IMR-90 (cell line): ENCODE data around the gene LRRC55. TPM values are rescaled to one million over a fixed set of nuclear protein-coding genes. Genes with fewer than 3 reads are reported as not detected.

ENCODE experiments used
- ATAC-seq: fragments of 200-7000 bp; cut with Tn5 transposase; 2 replicates; pipeline ENCODE4 v1.9.1; 2020; ENCODE audit warnings: low read depth, mild to moderate bottlenecking, moderate library complexity
- BruUV-seq: library from RNA; stranded (reverse); fragments of 400-500 nt; replicated peaks from 2 replicates; lab custom pipeline; 2021; lab: Mats Ljungman, UMichigan
- CTCF ChIA-PET: fragments of 300-600 bp; formaldehyde crosslinking; extraction: SDS; loops from one replicate; lab custom pipeline; 2021; ENCODE audit warnings: antibody characterized with exemption; lab: Yijun Ruan, JAX
- POLR2A ChIA-PET: fragments of 300-600 bp; sonication (Branson Sonifier 250); formaldehyde crosslinking; loops from one replicate; lab custom pipeline; 2022; ENCODE audit warnings: antibody characterized with exemption; ENCODE audit not compliant: unreplicated experiment; lab: Charles Lee
- DNase-seq: peaks from one replicate; pipeline ENCODE4 v3.0.0; 2013
- H2AFZ ChIP-seq: replicated peaks from 2 replicates; pipeline ENCODE3; 2013; ENCODE audit warnings: low read length, mild to moderate bottlenecking; ENCODE audit not compliant: poor library complexity
- H2AK5ac ChIP-seq: 2 replicates; pipeline ENCODE4 v1.6.1; 2013; ENCODE audit warnings: low read depth, low read length, inconsistent platforms
- H2AK9ac ChIP-seq: replicated peaks from 2 replicates; pipeline ENCODE3; 2013; ENCODE audit warnings: mild to moderate bottlenecking, low read depth, low read length, moderate library complexity; ENCODE audit not compliant: poor library complexity
- H2BK120ac ChIP-seq: 2 replicates; pipeline ENCODE4 v1.6.1; 2013; ENCODE audit warnings: low read depth, low read length, inconsistent platforms
- H2BK15ac ChIP-seq: 3 replicates; pipeline ENCODE4 v1.6.1; 2013; ENCODE audit warnings: low read depth, low read length, inconsistent platforms
- H2BK20ac ChIP-seq: 2 replicates; pipeline ENCODE4 v1.6.1; 2013; ENCODE audit warnings: low read depth, mild to moderate bottlenecking, inconsistent platforms, low read length, moderate library complexity
- H2BK5ac ChIP-seq: 2 replicates; pipeline ENCODE4 v1.6.1; 2013; ENCODE audit warnings: mild to moderate bottlenecking, low read depth, low read length, inconsistent platforms; ENCODE audit not compliant: poor library complexity, severe bottlenecking
- H3K14ac ChIP-seq: replicated peaks from 2 replicates; pipeline ENCODE4 v1.6.1; 2013; ENCODE audit warnings: low read depth, low read length, inconsistent platforms
- H3K18ac ChIP-seq: 2 replicates; pipeline ENCODE4 v1.6.1; 2013; ENCODE audit warnings: low read depth, low read length, control low read depth
- H3K23ac ChIP-seq: 2 replicates; pipeline ENCODE4 v1.6.1; 2013; ENCODE audit warnings: low read depth, low read length, inconsistent platforms
- H3K27ac ChIP-seq: 2 replicates; pipeline ENCODE4 v1.5.1; 2013; ENCODE audit warnings: mild to moderate bottlenecking, control low read depth, low read length; ENCODE audit not compliant: insufficient read depth
- H3K27me3 ChIP-seq: 2 replicates; pipeline ENCODE4 v1.6.1; 2013; ENCODE audit warnings: low read length; ENCODE audit not compliant: control insufficient read depth, insufficient read depth
- H3K36me3 ChIP-seq: 2 replicates; pipeline ENCODE4 v1.6.1; 2013; ENCODE audit warnings: low read length, mixed read lengths; ENCODE audit not compliant: control insufficient read depth, insufficient read depth
- H3K4ac ChIP-seq: 2 replicates; pipeline ENCODE4 v1.6.1; 2013; ENCODE audit warnings: low read depth, low read length, inconsistent platforms
- H3K4me1 ChIP-seq: 2 replicates; pipeline ENCODE4 v1.6.1; 2013; ENCODE audit warnings: low read length, mixed read lengths; ENCODE audit not compliant: control insufficient read depth, insufficient read depth
- H3K4me2 ChIP-seq: 2 replicates; pipeline ENCODE4 v1.6.1; 2013; ENCODE audit warnings: low read depth, mild to moderate bottlenecking, control low read depth, low read length, moderate library complexity
- H3K4me3 ChIP-seq: 2 replicates; pipeline ENCODE4 v1.5.1; 2013; ENCODE audit warnings: low read depth, mild to moderate bottlenecking, control low read depth, low read length, moderate library complexity; ENCODE audit not compliant: insufficient read depth
- H3K56ac ChIP-seq: 2 replicates; pipeline ENCODE4 v1.6.1; 2013; ENCODE audit warnings: low read length, inconsistent platforms; ENCODE audit not compliant: insufficient read depth; ENCODE audit errors: extremely low read depth
- H3K79me1 ChIP-seq, 2 experiments: 2 replicates each; pipeline ENCODE4 v1.6.1; 2013; ENCODE audit warnings: low read length in 2 of 2, inconsistent platforms in 1 of 2, low read depth in 1 of 2
- H3K9ac ChIP-seq: 2 replicates; pipeline ENCODE4 v1.6.1; 2013; ENCODE audit warnings: low read depth, low read length, control low read depth
- H3K9me1 ChIP-seq: 2 replicates; pipeline ENCODE4 v1.6.1; 2013; ENCODE audit warnings: low read length, inconsistent platforms; ENCODE audit not compliant: insufficient read depth
- H3K9me3 ChIP-seq: 2 replicates; pipeline ENCODE4 v1.6.1; 2013; ENCODE audit warnings: low read length; ENCODE audit not compliant: control insufficient read depth, insufficient read depth
- H4K20me1 ChIP-seq: 2 replicates; pipeline ENCODE4 v1.6.1; 2013; ENCODE audit warnings: low read length, inconsistent platforms; ENCODE audit not compliant: insufficient read depth
- H4K5ac ChIP-seq: 2 replicates; pipeline ENCODE4 v1.6.1; 2013; ENCODE audit warnings: mild to moderate bottlenecking, low read depth, low read length, control low read depth
- H4K8ac ChIP-seq, 2 experiments: 2 replicates each; pipeline ENCODE4 v1.6.1; 2013; ENCODE audit warnings: low read depth in 2 of 2, low read length in 2 of 2, control low read depth in 1 of 2, inconsistent platforms in 1 of 2
- H4K91ac ChIP-seq: 2 replicates; pipeline ENCODE4 v1.6.1; 2013; ENCODE audit warnings: low read depth, low read length, inconsistent platforms; ENCODE audit not compliant: insufficient read depth
- BHLHE40 ChIP-seq: fragments of 150-350 bp; IDR thresholded peaks from 2 replicates; pipeline ENCODE4 v1.6.1; 2016; ENCODE audit warnings: mild to moderate bottlenecking, low read depth, low read length
- CEBPB ChIP-seq: IDR thresholded peaks from 2 replicates; pipeline ENCODE4 v1.6.1; 2012; ENCODE audit warnings: low read depth, low read length, improper control_type of control experiment
- CHD1 ChIP-seq: IDR thresholded peaks from 2 replicates; pipeline ENCODE4 v1.6.1; 2012; ENCODE audit warnings: low read depth, low read length, improper control_type of control experiment
- FOS ChIP-seq: fragments of 150-350 bp; IDR thresholded peaks from 2 replicates; pipeline ENCODE4 v1.6.1; 2016; ENCODE audit warnings: low read depth, low read length
- MAFK ChIP-seq: IDR thresholded peaks from 2 replicates; pipeline ENCODE4 v1.6.1; 2012; ENCODE audit warnings: low read depth, low read length, improper control_type of control experiment
- MAZ ChIP-seq: IDR thresholded peaks from 2 replicates; pipeline ENCODE4 v1.6.1; 2012; ENCODE audit warnings: low read depth, mild to moderate bottlenecking, low read length, improper control_type of control experiment, moderate library complexity, borderline replicate concordance
- MXI1 ChIP-seq: IDR thresholded peaks from 2 replicates; pipeline ENCODE4 v1.6.1; 2012; ENCODE audit warnings: low read depth, mild to moderate bottlenecking, low read length, moderate library complexity, borderline replicate concordance
- NFE2L2 ChIP-seq: fragments of 150-350 bp; IDR thresholded peaks from 2 replicates; pipeline ENCODE4 v1.6.1; 2016; ENCODE audit warnings: low read depth, mild to moderate bottlenecking, low read length
- POLR2A ChIP-seq: IDR thresholded peaks from 2 replicates; pipeline ENCODE4 v1.6.1; 2012; ENCODE audit warnings: mild to moderate bottlenecking, low read depth, low read length
- RAD21 ChIP-seq: IDR thresholded peaks from 2 replicates; pipeline ENCODE4 v1.6.1; 2012; ENCODE audit warnings: low read length, improper control_type of control experiment
- RCOR1 ChIP-seq: IDR thresholded peaks from 2 replicates; pipeline ENCODE4 v1.6.1; 2012; ENCODE audit warnings: mild to moderate bottlenecking, low read length, improper control_type of control experiment; ENCODE audit not compliant: insufficient replicate concordance
- RFX5 ChIP-seq: IDR thresholded peaks from 2 replicates; pipeline ENCODE4 v1.8.0; 2012; ENCODE audit warnings: low read depth, mild to moderate bottlenecking, low read length, moderate library complexity
- SMC3 ChIP-seq: fragments of 150-350 bp; IDR thresholded peaks from 2 replicates; pipeline ENCODE4 v1.6.1; 2016; ENCODE audit warnings: low read depth, mild to moderate bottlenecking, antibody characterized with exemption, low read length, moderate library complexity
- WGBS, 2 experiments: methylation state at CpG; one replicate each; pipeline versions ENCODE4 v1.1.5 to v1.1.7; 2013; ENCODE audit warnings: missing lambda C conversion rate in 2 of 2; ENCODE audit not compliant: insufficient read length in 1 of 2; ENCODE audit errors: extremely low coverage in 2 of 2; 5-methylcytosine and 5-hydroxymethylcytosine counted together
- dilution Hi-C: fragments of 300-500 bp; cut with HindIII; formaldehyde crosslinking; loops from one replicate; pipeline ENCODE4 v1.14.3; 2018; ENCODE audit warnings: low sequenced_read_pairs; ENCODE audit not compliant: unreplicated experiment
- in situ Hi-C: fragments of 300-500 bp; cut with MboI; formaldehyde crosslinking; loops from 3 replicates; pipeline ENCODE4 v1.14.3; 2019; ENCODE audit warnings: low sequenced_read_pairs, inconsistent platforms, mixed read lengths
- intact Hi-C: fragments of 100-400 bp; cut with micrococcal nuclease; formaldehyde crosslinking; loops from 2 replicates; pipeline ENCODE4 v1.10.0; 2022
- polyA plus RNA-seq, 3 experiments: library from polyadenylated mRNA; depleted of rRNA; stranded (reverse); fragments of >200 nt; gene quantifications; 2 replicates each; pipeline ENCODE4 v1.2.3, GENCODE V29; 2012; ENCODE audit warnings: low replicate concordance in 1 of 3
- total RNA-seq: library from RNA; depleted of rRNA; stranded (reverse); fragments of >200 nt; gene quantifications from 2 replicates; pipeline ENCODE4 v1.2.3, GENCODE V29; 2012
- TF ChIP-seq, protein P1 (sequence below): fragments of 150-350 bp; IDR thresholded peaks from 2 replicates; pipeline ENCODE4 v1.6.1; 2017; ENCODE audit warnings: mild to moderate bottlenecking, antibody characterized with exemption, low read length, low read depth
- TF ChIP-seq, protein P2 (sequence below): conservative IDR thresholded peaks from 2 replicates; pipeline ENCODE4 v1.5.1; 2012; ENCODE audit warnings: mild to moderate bottlenecking, low read depth, low read length, improper control_type of control experiment
- TF ChIP-seq, protein P3 (sequence below): fragments of 150-350 bp; IDR thresholded peaks from 2 replicates; pipeline ENCODE4 v1.6.1; 2016; ENCODE audit warnings: low read depth, mild to moderate bottlenecking, low read length, moderate library complexity, borderline replicate concordance

LRRC55 gene
- total and polyA plus RNA-seq, 2 of the 4 experiments (the other 2 are of a cell fraction): not detected

DNA sequence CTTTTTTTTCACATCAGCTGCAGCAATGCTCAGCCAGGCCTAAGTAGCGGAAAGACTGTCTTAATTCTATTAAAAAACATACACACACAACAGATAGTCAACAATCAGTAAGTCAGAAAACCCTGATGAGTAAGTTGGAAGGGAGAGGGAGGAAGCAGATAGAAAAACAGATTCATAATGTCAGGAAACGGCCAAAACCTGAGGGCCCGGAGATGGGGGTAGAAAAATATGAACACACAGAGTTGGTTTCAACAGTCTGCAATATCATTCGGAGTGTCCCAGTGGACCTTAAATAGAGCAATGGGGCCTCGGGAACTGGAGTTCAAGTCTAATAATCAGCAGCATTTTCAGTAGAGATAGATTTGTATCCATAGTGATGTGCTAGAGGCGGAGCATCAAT, 14.8 kb downstream of the LRRC55 start:
- no peak overlapping the region for H4K91ac ChIP-seq
- no peak overlapping the region for H4K5ac ChIP-seq
- H3K9ac ChIP-seq: no peak overlapping the region
- no peak overlapping the region for H3K4me3 ChIP-seq
- no peak overlapping the region for H2BK15ac ChIP-seq
- 82% methylated on average over 3 of the region's 6 CpGs; no CpG with 5 or more reads in 1 of the 2 experiments for WGBS, 2 experiments
- in situ Hi-C loops: no loop called here
- intact Hi-C loops: no loop called here
- no peak overlapping the region for H3K18ac ChIP-seq
- no peak overlapping the region for H4K8ac ChIP-seq
- H3K36me3 ChIP-seq: no peaks in the 10 kb centered on the region
- no TSS peak for BruUV-seq
- no peaks in the 10 kb centered on the region for H3K4me1 ChIP-seq
- H3K27me3 ChIP-seq: peaks cover 10% of the 10 kb centered on the region
- H2BK120ac ChIP-seq: no peak overlapping the region
- no peak for TF ChIP-seq MXI1
- TF ChIP-seq FOS: no peak
- TF ChIP-seq, protein P1, sequence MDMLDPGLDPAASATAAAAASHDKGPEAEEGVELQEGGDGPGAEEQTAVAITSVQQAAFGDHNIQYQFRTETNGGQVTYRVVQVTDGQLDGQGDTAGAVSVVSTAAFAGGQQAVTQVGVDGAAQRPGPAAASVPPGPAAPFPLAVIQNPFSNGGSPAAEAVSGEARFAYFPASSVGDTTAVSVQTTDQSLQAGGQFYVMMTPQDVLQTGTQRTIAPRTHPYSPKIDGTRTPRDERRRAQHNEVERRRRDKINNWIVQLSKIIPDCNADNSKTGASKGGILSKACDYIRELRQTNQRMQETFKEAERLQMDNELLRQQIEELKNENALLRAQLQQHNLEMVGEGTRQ: no peak
- TF ChIP-seq, protein P2, sequence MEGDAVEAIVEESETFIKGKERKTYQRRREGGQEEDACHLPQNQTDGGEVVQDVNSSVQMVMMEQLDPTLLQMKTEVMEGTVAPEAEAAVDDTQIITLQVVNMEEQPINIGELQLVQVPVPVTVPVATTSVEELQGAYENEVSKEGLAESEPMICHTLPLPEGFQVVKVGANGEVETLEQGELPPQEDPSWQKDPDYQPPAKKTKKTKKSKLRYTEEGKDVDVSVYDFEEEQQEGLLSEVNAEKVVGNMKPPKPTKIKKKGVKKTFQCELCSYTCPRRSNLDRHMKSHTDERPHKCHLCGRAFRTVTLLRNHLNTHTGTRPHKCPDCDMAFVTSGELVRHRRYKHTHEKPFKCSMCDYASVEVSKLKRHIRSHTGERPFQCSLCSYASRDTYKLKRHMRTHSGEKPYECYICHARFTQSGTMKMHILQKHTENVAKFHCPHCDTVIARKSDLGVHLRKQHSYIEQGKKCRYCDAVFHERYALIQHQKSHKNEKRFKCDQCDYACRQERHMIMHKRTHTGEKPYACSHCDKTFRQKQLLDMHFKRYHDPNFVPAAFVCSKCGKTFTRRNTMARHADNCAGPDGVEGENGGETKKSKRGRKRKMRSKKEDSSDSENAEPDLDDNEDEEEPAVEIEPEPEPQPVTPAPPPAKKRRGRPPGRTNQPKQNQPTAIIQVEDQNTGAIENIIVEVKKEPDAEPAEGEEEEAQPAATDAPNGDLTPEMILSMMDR: no peak
- TF ChIP-seq CHD1: no peak
- TF ChIP-seq NFE2L2: no peak
- TF ChIP-seq RFX5: no peak
- no peak for TF ChIP-seq CEBPB
- TF ChIP-seq SMC3: no peak
- no peak for TF ChIP-seq POLR2A
- no peak for TF ChIP-seq RCOR1
- no peak for TF ChIP-seq MAZ
- no peak for TF ChIP-seq MAFK
- TF ChIP-seq, protein P3, sequence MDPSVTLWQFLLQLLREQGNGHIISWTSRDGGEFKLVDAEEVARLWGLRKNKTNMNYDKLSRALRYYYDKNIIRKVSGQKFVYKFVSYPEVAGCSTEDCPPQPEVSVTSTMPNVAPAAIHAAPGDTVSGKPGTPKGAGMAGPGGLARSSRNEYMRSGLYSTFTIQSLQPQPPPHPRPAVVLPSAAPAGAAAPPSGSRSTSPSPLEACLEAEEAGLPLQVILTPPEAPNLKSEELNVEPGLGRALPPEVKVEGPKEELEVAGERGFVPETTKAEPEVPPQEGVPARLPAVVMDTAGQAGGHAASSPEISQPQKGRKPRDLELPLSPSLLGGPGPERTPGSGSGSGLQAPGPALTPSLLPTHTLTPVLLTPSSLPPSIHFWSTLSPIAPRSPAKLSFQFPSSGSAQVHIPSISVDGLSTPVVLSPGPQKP: no peak
- TF ChIP-seq BHLHE40: no peak
- TF ChIP-seq RAD21: no peak
- H3K23ac ChIP-seq: no peak overlapping the region
- H4K20me1 ChIP-seq: no peaks in the 10 kb centered on the region
- no peaks in the 10 kb centered on the region; the same call in 1 of the 2 replicates for H3K9me1 ChIP-seq
- no peak overlapping the region for H2BK5ac ChIP-seq
- no peak for DNase-seq
- no peak for ATAC-seq
- ChIA-PET CTCF (interaction anchor here (0.9 kb wide), 1 partner anchor 17 kb away, joined by 3 read pairs; no protein-coding TSS in a partner anchor), POLR2A (no interaction called here)
- no peak overlapping the region for H2AK9ac ChIP-seq
- H3K4me2 ChIP-seq: no peak overlapping the region
- no peak overlapping the region for H2AK5ac ChIP-seq
- no peak overlapping the region for H3K14ac ChIP-seq
- dilution Hi-C loops: no loop called here
- no peak overlapping the region for H2BK20ac ChIP-seq
- no peak overlapping the region for H3K4ac ChIP-seq
- H2AFZ ChIP-seq: no peak overlapping the region
- no peak overlapping the region for H3K27ac ChIP-seq
- H3K79me1 ChIP-seq: no peaks in the 10 kb centered on the region
- no peaks in the 10 kb centered on the region for H3K9me3 ChIP-seq
- no peak overlapping the region for H3K56ac ChIP-seq
